Measurements from ENCODE around the gene KDM4B. TPM values are rescaled to one million over a fixed set of nuclear protein-coding genes. Genes with fewer than 3 reads are reported as not detected.

Gene KDM4B
- total RNA-seq, 1 donor from 2014 or later, result 153 TPM

- TF ChIP-seq, protein P1, sequence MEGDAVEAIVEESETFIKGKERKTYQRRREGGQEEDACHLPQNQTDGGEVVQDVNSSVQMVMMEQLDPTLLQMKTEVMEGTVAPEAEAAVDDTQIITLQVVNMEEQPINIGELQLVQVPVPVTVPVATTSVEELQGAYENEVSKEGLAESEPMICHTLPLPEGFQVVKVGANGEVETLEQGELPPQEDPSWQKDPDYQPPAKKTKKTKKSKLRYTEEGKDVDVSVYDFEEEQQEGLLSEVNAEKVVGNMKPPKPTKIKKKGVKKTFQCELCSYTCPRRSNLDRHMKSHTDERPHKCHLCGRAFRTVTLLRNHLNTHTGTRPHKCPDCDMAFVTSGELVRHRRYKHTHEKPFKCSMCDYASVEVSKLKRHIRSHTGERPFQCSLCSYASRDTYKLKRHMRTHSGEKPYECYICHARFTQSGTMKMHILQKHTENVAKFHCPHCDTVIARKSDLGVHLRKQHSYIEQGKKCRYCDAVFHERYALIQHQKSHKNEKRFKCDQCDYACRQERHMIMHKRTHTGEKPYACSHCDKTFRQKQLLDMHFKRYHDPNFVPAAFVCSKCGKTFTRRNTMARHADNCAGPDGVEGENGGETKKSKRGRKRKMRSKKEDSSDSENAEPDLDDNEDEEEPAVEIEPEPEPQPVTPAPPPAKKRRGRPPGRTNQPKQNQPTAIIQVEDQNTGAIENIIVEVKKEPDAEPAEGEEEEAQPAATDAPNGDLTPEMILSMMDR (IDR thresholded peaks at IDR 0.05; ENCODE audit: partially characterized antibody, unreplicated experiment), result no peak
- Mint-ChIP-seq H3K27me3 (ENCODE audit: unreplicated experiment) (peaks cover 10% of the 10 kb centered on the region), H3K36me3 (ENCODE audit: unreplicated experiment) (no peaks in the 10 kb centered on the region), H3K4me1 (ENCODE audit: low read depth, unreplicated experiment) (peaks cover 40% of the 10 kb centered on the region), H3K4me3 (ENCODE audit: unreplicated experiment) (no peak overlapping the region), H3K9me3 (ENCODE audit: unreplicated experiment) (peaks cover 15% of the 10 kb centered on the region), H3K27ac (ENCODE audit: unreplicated experiment) (peak overlapping the region; percentile 5)
- DNase-seq, result no peak
These were observed 140.0 kb downstream of the KDM4B start for GRCh38 chr19:5108866-5109265.

DNA sequence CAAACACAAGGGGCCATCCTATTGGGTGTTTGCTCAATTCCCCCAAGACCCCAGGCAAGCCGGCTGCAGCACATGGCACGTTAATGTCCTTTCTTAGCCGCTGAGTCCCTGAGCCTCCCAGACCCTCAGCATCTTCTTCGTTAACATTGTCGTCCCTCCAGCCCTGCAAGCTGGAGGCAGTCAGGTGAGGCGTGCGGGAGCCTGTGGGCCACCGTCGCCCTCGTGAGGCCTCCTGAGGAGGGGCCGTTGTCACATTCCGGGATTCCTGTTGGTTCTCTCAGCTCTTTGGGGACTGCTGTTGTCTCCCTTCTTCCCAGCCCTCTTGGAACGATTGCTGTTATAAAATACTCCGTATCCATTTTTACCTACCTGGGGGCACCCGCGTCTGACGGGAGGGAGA, 140.6 kb downstream of the KDM4B start:
- H3K9me3 Mint-ChIP-seq (ENCODE audit: unreplicated experiment), result peaks cover 15% of the 10 kb centered on the region
- no peak for DNase-seq
- peak overlapping the region; percentile 12 for H3K27ac Mint-ChIP-seq (ENCODE audit: unreplicated experiment)

DNA sequence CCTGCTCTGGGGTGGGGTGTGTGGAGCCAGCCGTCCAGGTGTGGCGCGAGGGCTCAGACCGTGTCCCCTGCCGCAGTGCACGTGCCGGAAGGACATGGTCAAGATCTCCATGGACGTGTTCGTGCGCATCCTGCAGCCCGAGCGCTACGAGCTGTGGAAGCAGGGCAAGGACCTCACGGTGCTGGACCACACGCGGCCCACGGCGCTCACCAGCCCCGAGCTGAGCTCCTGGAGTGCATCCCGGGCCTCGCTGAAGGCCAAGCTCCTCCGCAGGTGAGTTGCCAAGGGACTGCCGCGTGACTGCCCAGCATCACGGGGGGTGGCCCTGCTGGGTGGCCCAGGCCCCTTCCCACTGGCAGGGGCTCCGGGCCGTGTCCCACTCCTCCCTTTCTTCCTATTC, 141.6 kb downstream of the KDM4B start:
- Mint-ChIP-seq H3K27ac (ENCODE audit: unreplicated experiment) (no peak overlapping the region), H3K4me3 (ENCODE audit: unreplicated experiment) (no peak overlapping the region), H3K36me3 (ENCODE audit: unreplicated experiment) (peaks cover under 1% of the 10 kb centered on the region), H3K27me3 (ENCODE audit: unreplicated experiment) (peaks cover 11% of the 10 kb centered on the region), H3K9me3 (ENCODE audit: unreplicated experiment) (peaks cover 15% of the 10 kb centered on the region), H3K4me1 (ENCODE audit: low read depth, unreplicated experiment) (peaks cover 33% of the 10 kb centered on the region)
- TF ChIP-seq, protein P1 (IDR thresholded peaks at IDR 0.05; ENCODE audit: partially characterized antibody, unreplicated experiment), result no peak
- no peak for DNase-seq

More for the DNA sequence above, 140.6 kb downstream of the KDM4B start:
- Mint-ChIP-seq H3K4me3 (ENCODE audit: unreplicated experiment) (peak overlapping the region; percentile 7), H3K27me3 (ENCODE audit: unreplicated experiment) (peaks cover 10% of the 10 kb centered on the region), H3K36me3 (ENCODE audit: unreplicated experiment) (no peaks in the 10 kb centered on the region), H3K4me1 (ENCODE audit: low read depth, unreplicated experiment) (peaks cover 35% of the 10 kb centered on the region)
- TF ChIP-seq, protein P1 (IDR thresholded peaks at IDR 0.05; ENCODE audit: partially characterized antibody, unreplicated experiment), result no peak

DNA sequence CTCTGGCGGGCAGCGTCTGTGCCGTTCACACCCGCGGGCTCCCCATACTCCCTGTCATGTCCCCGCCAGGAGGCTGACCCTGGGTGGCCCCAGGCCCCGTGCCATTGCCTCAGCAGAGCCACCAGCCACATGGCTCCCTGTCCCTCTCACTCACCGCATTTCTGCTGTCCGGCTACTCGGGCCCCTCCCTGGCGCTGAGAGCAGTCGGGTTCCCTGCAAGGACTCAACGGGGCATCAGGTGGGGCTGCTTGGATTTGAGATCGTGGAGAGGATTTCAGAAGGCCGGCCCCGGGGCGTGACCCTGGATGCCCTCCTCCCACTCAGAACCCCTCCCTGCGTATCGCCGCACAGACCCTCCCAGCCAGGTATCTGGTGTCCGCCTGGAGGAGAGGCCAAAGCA, 142.1 kb downstream of the KDM4B start:
- Mint-ChIP-seq H3K4me3 (ENCODE audit: unreplicated experiment) (no peak overlapping the region), H3K27me3 (ENCODE audit: unreplicated experiment) (peaks cover 14% of the 10 kb centered on the region), H3K27ac (ENCODE audit: unreplicated experiment) (no peak overlapping the region), H3K9me3 (ENCODE audit: unreplicated experiment) (peaks cover 17% of the 10 kb centered on the region), H3K36me3 (ENCODE audit: unreplicated experiment) (peaks cover 4% of the 10 kb centered on the region), H3K4me1 (ENCODE audit: low read depth, unreplicated experiment) (peaks cover 28% of the 10 kb centered on the region)
- DNase-seq, result no peak
- TF ChIP-seq, protein P1 (IDR thresholded peaks at IDR 0.05; ENCODE audit: partially characterized antibody, unreplicated experiment), result no peak

DNA sequence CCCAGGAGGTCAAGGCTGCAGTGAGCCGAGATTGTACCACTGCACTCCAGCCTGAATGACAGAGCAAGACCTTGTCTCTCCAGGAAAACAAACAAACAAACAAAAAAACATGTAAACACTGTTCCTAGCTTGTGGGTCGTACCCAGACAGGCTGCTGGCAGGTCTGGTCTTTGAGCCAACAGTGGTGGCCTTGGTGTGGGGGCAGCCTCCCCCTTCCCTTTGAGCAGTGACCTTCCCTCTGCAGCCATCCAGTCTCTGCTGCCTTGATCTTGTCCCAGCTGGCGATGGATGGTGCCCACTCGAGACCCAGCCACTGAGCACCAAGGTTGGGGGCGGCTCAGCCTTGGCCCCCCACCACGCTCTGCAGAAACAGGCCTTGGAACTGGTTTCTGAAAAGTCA, 143.3 kb downstream of the KDM4B start:
- peaks cover 24% of the 10 kb centered on the region for H3K9me3 Mint-ChIP-seq (ENCODE audit: unreplicated experiment)
- peaks cover 9% of the 10 kb centered on the region for H3K36me3 Mint-ChIP-seq (ENCODE audit: unreplicated experiment)
- H3K27ac Mint-ChIP-seq (ENCODE audit: unreplicated experiment), result peak overlapping the region; percentile 63
- no peak for DNase-seq
- H3K4me1 Mint-ChIP-seq (ENCODE audit: low read depth, unreplicated experiment), result peaks cover 32% of the 10 kb centered on the region
- TF ChIP-seq, protein P1 (IDR thresholded peaks at IDR 0.05; ENCODE audit: partially characterized antibody, unreplicated experiment), result no peak
- peaks cover 20% of the 10 kb centered on the region for H3K27me3 Mint-ChIP-seq (ENCODE audit: unreplicated experiment)
- no peak overlapping the region for H3K4me3 Mint-ChIP-seq (ENCODE audit: unreplicated experiment)

Data from glutamatergic neuron (in vitro differentiated cells).